Measurements from ENCODE around the gene ATG13. TPM values are rescaled to one million over a fixed set of nuclear protein-coding genes. Genes with fewer than 3 reads are reported as not detected.
A peak's percentile ranks its signal among the peaks of the same experiment; 100 is the strongest.

The ATG13 gene
- total RNA-seq, 1 experiment from 2014 or later, result 69.2 TPM

GRCh38 chr11:46697723-46698122, 80.4 kb downstream of the ATG13 start (continued):
- no peak for TF ChIP-seq TCF7L2 (IDR thresholded peaks at IDR 0.05; ENCODE audit: borderline replicate concordance, extremely low read depth, insufficient read depth, insufficient read length)
- TF ChIP-seq RAD21 (IDR thresholded peaks at IDR 0.05; ENCODE audit: low read depth), result no peak

DNA sequence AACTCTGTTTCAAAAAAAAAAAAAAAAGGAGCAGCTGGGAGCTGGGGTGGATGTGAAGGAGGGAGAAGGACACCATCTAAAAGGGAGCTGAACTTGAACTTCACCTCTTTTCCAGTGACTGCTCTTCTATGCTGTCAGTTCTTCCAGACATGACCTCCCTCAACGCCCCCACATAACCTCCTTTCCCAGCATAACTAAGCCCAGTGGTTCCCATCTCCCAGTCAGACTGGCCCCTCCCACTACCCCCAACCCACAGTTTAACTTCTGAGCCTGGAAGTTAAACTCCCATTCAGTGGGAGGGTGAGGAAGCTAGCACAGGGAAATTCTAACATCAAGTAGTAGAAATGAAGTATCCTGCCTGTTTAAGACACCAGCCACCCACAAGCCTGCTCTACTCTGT, 81.2 kb downstream of the ATG13 start:
- Histone ChIP-seq H4K20me1 (ENCODE audit: insufficient read depth) (no peaks in the 10 kb centered on the region), H3K36me3 (ENCODE audit: control insufficient read depth in 1 of 2, insufficient read depth in 2 of 2, low read length in 2 of 2) (peaks cover 6 to 16% of the 10 kb centered on the region in 2 experiments), H2AFZ (ENCODE audit: low read depth, low read length, poor library complexity, severe bottlenecking) (no peak overlapping the region), H3K27me3 (ENCODE audit: insufficient read depth, low read length) (no peaks in the 10 kb centered on the region), H3K9ac (ENCODE audit: low read length) (no peak overlapping the region), H3K9me2 (ENCODE audit: insufficient read depth) (no peaks in the 10 kb centered on the region), H3K79me2 (ENCODE audit: insufficient read depth, low read length) (peaks cover 36% of the 10 kb centered on the region), H3K27ac (ENCODE audit: low read depth, low read length) (no peak overlapping the region), H3K4me3 (replicated peaks in 1 of 2; ENCODE audit: low read depth in 1 of 2, low read length in 2 of 2) (no peak overlapping the region), H3K4me1 (ENCODE audit: control insufficient read depth in 1 of 2, insufficient read depth in 2 of 2, low read length in 2 of 2) (peaks cover 2 to 23% of the 10 kb centered on the region in 2 experiments; a peak in 2 of 4 replicates), H3K4me2 (ENCODE audit: low read length) (peak overlapping the region; percentile 0; the same call in 1 of the 2 replicates), H3K9me3 (ENCODE audit: control insufficient read depth in 1 of 2, insufficient read depth in 1 of 2, low read depth in 1 of 2, low read length in 2 of 2) (no peaks in the 10 kb centered on the region)
- DNase-seq (ENCODE audit: low read depth, low spot score), result no peak
- ChIA-PET POLR2A (interaction anchor here (0.6 kb wide), 1 partner anchor 1245 kb away, joined by 4 read pairs; no protein-coding TSS in a partner anchor), CTCF (no interaction called here), RAD21 (ENCODE audit: low non-redundant PET in 1 of 2, low total read pairs in 2 of 2, uncharacterized antibody in 2 of 2, unreplicated experiment in 2 of 2) (no interaction called here)
- intact Hi-C loops (cut with micrococcal nuclease), result no loop called here
- no peak for TF ChIP-seq SRF (IDR thresholded peaks at IDR 0.05; ENCODE audit: low read depth)
- no TSS peak for BruUV-seq (replicated peaks)
- ATAC-seq, result no peak

DNA sequence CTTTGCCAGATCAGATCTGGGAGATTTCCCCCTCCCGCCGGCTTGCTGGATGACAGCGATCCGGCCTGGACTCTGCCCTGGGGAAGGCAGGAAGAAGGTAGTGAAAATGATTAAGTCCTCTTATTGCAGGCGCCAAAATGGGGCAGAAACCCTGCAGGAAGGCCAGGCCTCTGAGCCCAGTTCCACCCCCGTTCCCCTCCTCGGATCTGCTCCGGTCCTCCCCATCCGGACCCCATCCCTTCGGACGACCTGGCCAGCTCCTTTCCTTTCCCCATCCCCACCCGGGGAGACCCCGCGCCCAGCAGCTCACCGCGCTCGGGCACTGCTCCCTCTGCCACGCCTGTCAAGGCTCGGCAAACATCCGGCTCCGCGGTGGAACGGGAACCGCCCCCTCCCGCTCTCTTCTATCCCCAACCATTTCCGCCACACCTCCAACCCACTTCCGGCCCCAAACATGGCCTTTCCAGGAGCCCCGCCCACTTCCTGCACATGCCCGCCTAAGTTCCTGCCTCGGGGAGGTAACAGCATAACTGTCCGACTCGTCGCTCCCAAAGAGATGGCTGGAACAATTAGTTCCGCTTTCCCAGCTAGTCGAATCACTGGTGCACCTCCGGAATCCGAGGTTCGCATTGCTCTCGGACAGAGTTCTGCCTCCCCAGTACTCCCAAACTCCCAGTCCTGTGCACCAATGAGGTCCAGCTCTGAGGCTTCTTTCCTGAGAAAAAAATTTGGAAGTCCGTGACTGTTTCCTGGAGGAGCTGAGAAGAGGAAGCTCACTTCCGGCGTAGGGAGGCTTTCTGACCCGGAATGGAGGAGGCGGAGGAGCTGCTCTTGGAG, 83.1 kb downstream of the ATG13 start, which contains the start of the genes ARHGAP1 and ZNF408:
ARHGAP1 (minus strand) TSS at position 379 of the 837 bp plus-strand sequence. CDS start 4,512 bp downstream, outside the sequence.
ZNF408 (plus strand) TSS at position 791 of the 837 bp plus-strand sequence; CDS start at position 808, 17 bp downstream.
- BruUV-seq (replicated peaks), result no TSS peak
- intact Hi-C loops (cut with micrococcal nuclease), result no loop called here
- Histone ChIP-seq H3K4me3 (replicated peaks in 1 of 2; ENCODE audit: low read depth in 1 of 2, low read length in 2 of 2) (peak within 1 kb of the TSS; percentile 87 to 91), H3K79me2 (ENCODE audit: insufficient read depth, low read length) (peaks cover 36% of the 10 kb centered on the region), H3K4me2 (ENCODE audit: low read length) (peak within 1 kb of the TSS; percentile 72), H3K9me2 (ENCODE audit: insufficient read depth) (no peaks in the 10 kb centered on the region), H3K4me1 (ENCODE audit: control insufficient read depth in 1 of 2, insufficient read depth in 2 of 2, low read length in 2 of 2) (peaks cover 2 to 23% of the 10 kb centered on the region in 2 experiments; a peak in 2 of 4 replicates), H3K27ac (ENCODE audit: low read depth, low read length) (peak within 1 kb of the TSS; percentile 96), H3K36me3 (ENCODE audit: control insufficient read depth in 1 of 2, insufficient read depth in 2 of 2, low read length in 2 of 2) (peaks cover 20 to 27% of the 10 kb centered on the region in 2 experiments), H3K9me3 (ENCODE audit: control insufficient read depth in 1 of 2, insufficient read depth in 1 of 2, low read depth in 1 of 2, low read length in 2 of 2) (no peaks in the 10 kb centered on the region), H3K9ac (ENCODE audit: low read length) (peak within 1 kb of the TSS; percentile 75), H2AFZ (ENCODE audit: low read depth, low read length, poor library complexity, severe bottlenecking) (peak within 1 kb of the TSS; percentile 81), H4K20me1 (ENCODE audit: insufficient read depth) (no peaks in the 10 kb centered on the region), H3K27me3 (ENCODE audit: insufficient read depth, low read length) (no peaks in the 10 kb centered on the region)
- ChIA-PET CTCF (interaction anchor here (1.5 kb wide), 1 partner anchor 317 kb away, joined by 3 read pairs; no protein-coding TSS in a partner anchor), POLR2A (interaction anchor here (1.2 to 1.6 kb wide), 2 partner anchors 13 to 17 kb away, joined by 3 read pairs; no protein-coding TSS in a partner anchor), RAD21 (ENCODE audit: low non-redundant PET in 1 of 2, low total read pairs in 2 of 2, uncharacterized antibody in 2 of 2, unreplicated experiment in 2 of 2) (no interaction called here)
- ATAC-seq (peak; percentile 89), DNase-seq (ENCODE audit: low read depth, low spot score) (peak; percentile 99)
- TF ChIP-seq SIN3A (IDR thresholded peaks at IDR 0.05; ENCODE audit: low read depth) (peak; percentile 92), ATF3 (IDR thresholded peaks at IDR 0.05) (no peak), POLR2A (IDR thresholded peaks at IDR 0.05; ENCODE audit: borderline replicate concordance, extremely low read depth, insufficient read depth, insufficient read length) (peak; percentile 34), FOSL1 (IDR thresholded peaks at IDR 0.05; ENCODE audit: low read depth) (no peak; the same call in 1 of the 2 replicates), ZNF274 (IDR thresholded peaks at IDR 0.05; ENCODE audit: low read depth, low read length) (no peak), CEBPB (IDR thresholded peaks at IDR 0.05; ENCODE audit: low read depth) (no peak), SP1 (IDR thresholded peaks at IDR 0.05; ENCODE audit: low read depth) (peak; percentile 91), YY1 (IDR thresholded peaks at IDR 0.05; ENCODE audit: extremely low read depth, insufficient replicate concordance, low read depth, low read length) (no peak), SRF (IDR thresholded peaks at IDR 0.05; ENCODE audit: low read depth) (peak; percentile 99), CTCF (IDR thresholded peaks at IDR 0.05 in 2 of 3, conservative IDR thresholded peaks at IDR 0.05 in 1 of 3; ENCODE audit: borderline replicate concordance in 1 of 3, insufficient read depth in 1 of 3, low read depth in 2 of 3, low read length in 2 of 3) (no peak), ZFX (IDR thresholded peaks at IDR 0.05) (peak; percentile 48; the same call in 1 of the 2 replicates), EGR1 (IDR thresholded peaks at IDR 0.05; ENCODE audit: low read depth) (peak; percentile 75), ELF1 (IDR thresholded peaks at IDR 0.05; ENCODE audit: borderline replicate concordance, low read depth) (peak; percentile 84)
